GM21381 (cell line): ENCODE results near the gene LAMB3.

Experiments used
- ATAC-seq: cut with Tn5 transposase; IDR thresholded peaks from one replicate; pipeline ENCODE4 v1.9.1; 2021; ENCODE audit warnings: mild to moderate bottlenecking, moderate library complexity; ENCODE audit not compliant: unreplicated experiment

The LAMB3 gene

DNA sequence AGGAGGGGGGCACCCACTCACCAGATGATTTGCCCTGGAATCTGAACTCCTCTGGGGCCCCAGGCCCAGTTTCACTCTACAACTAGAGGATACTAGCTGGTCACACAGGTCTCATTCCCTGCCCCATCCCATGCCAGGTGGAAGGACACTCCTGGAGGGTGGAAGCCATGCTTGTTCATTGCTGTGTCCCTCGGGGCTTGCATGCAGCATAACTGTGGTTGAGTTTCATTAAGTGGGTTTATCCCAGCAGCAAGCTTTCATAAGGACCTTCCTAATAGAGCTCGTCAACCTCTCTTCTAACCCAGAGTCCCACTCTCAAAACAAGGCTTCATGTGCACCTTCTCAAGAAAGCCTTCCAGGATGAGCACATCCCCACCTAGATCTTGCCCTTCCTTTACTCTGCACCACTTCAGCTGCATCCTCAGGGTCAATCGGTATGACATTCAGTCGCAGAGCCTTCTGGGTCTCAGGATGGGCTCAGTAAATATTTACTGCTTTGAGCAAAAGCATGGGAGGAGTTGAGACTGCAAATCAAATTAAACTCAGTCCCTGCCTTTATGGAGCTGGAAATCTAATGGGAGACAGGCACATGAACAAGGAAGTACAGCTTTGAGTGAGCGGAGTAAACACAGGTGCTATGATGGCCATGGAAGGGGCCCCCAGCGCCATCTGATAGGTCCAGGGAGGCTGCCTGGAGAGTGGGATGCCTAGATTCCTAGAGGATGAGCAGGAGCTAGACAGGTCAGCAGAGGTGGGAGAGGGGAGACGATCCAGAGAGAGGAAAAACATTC is 32.3 kb downstream of the LAMB3 start:
- no peak for ATAC-seq

DNA sequence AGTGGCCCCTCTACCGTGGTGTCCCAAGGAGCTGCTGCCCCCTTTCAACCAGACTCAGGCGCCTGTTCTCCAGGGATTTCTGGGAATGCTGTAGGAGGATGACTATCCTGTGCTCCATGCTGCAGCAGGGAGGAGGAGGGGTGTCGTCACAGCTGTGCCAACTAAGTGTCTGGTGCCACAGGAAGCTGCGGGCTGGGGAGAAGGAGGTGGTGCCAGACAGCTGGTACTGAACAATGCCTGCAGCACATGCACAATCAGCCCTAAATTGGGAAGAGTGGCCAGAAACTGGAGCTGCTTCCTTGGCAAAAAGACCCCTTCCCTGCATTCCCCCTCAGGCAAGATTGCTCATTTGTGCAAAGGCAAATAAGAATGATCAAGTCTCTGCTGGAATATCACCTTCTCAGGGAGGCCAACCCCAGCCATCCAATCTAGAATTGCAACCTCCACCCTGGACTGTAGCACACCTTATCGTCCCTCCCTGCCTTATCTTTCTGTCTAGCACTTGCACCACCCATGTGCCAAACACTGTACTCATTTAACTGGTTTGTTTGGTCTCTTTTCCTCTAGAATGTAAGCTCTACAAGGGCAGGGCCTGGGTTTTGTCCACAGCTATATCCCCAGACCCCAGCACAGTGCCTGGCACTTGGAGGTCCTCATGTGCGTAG is 33.3 kb downstream of the LAMB3 start:
- no peak for ATAC-seq

DNA sequence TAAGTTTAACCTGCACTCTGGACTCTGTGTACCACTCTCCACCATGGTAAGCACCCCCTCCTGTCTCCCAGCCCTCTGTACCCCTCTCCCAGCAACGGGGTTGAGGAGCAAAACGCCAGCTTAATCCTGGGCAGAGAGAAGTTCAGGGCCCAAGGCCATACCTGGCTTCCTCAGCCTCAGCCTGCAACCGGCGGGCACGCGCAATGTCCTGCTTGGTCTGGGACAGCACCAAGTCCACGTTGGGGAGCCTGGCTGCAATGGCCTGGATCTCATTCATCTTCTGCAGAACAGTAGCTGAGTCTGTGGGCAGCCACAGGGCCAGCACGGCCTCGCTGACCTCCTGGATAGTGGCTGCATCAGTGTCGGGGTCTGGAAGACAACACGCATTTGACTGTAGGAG is 33.9 kb downstream of the LAMB3 start:
- no peak for ATAC-seq

DNA sequence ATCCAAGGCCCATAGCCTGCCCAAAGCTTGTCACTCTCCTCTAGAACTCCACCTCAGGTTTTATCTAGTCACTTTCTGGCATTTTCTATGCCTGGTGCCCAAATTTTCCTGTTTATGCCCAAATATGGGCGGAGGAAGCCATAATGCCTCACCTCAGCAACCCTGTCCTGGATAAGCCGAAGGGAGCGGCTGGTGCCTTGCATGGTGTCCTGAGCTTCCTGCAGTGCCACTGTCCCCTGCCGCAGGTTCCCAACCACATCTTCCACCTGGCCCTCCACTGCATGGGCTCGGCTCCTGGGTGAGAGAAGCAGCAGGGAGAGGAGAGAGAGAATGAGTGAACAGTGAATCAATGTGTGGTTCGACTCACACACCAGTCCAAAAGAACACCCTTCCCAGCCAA is 34.5 kb downstream of the LAMB3 start:
- ATAC-seq = no peak

DNA sequence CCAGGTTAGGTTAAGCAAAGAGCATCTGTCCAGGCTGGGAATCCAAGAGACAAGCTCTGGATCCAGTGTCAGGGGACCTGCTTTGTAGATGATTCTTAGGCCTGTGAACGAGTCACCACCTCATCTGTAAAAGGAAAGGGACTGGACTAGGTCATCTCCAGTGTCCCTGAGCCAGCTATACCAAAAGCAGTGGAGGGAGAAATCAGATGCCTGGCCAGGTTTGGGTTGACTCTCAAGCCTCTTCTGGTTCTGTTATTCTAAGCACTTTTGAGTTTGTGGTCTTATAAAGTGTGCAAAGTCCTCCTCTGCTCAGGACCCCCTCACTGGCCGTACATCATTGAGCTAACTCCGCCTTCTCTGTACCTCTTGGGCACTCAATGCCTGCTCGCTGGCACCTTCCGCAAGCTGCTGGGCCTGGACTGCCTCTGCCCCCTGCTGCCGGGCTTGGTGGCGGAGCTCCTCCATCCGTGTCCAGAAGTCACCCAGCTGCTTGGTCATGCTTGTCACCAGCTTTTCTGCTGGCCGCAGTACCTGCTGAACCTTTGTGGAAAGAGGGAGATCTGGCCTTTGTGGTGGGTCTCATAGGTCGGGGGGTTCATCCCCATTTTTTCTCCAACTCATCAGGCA is 35.1 kb downstream of the LAMB3 start:
- ATAC-seq = no peak

DNA sequence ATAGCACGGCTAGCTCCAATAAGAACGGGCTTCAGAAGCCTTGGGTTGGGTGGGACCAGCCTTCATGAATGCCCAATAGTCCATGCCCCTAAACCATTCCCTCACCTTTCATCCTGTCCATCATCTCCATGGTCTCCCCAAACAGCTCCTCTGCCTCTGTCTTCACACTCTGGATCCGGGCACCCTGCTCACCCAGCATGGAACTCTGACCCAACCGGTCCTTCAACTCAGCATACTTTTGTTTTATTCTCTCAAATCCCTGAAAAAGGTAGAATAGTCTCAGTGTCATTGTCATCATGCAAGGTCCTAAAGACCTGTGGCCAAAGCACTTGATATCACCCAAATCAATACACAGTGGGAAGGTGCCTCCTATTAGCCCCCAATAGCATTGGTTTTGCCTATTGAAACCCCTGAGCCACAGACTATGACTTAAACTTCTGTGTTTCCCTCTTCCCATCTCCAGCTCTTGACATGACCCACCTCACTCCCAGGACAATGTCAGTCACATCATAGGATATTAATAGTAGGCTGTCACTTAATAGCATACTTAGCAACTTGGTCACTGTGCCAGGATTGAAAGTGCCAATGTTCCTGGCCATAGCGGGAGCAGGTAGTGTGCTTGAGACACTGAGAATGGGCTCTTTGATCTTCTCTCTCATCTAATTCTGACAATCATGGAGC is 35.7 kb downstream of the LAMB3 start:
- ATAC-seq = no peak

DNA sequence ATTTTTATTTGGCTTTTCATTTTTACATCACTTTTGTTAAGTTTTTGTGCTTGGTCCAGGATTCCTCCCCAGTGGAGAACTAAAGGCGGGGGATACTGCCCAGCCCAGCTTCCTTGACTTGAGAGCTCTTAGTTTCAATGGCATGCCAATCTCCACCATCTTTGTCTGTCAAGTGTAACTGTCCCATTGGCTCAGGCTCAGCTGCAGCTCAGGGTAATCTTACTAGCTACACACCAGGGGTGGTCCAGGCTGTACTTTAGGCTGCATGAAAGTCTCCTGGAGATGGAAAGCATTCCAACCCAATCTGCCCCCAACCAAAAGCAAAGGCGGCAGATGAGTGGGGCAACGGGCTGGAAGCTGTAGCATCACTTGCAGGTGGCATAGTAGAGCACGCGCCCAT is 37.3 kb downstream of the LAMB3 start:
- ATAC-seq = no peak

DNA sequence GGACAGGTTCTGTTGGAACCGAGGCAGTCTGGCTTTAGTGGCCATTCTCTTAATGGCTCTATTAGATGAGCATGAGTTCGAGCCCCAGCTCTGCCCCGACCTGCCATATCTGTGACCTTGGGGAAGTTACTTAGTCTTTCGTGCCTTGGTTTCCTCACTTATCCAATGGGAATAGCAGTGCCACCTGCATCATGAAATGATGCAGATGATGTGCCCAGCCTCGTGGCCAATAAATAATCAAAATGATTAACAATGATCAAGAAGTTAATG is 38.1 kb downstream of the LAMB3 start:
- no peak for ATAC-seq

DNA sequence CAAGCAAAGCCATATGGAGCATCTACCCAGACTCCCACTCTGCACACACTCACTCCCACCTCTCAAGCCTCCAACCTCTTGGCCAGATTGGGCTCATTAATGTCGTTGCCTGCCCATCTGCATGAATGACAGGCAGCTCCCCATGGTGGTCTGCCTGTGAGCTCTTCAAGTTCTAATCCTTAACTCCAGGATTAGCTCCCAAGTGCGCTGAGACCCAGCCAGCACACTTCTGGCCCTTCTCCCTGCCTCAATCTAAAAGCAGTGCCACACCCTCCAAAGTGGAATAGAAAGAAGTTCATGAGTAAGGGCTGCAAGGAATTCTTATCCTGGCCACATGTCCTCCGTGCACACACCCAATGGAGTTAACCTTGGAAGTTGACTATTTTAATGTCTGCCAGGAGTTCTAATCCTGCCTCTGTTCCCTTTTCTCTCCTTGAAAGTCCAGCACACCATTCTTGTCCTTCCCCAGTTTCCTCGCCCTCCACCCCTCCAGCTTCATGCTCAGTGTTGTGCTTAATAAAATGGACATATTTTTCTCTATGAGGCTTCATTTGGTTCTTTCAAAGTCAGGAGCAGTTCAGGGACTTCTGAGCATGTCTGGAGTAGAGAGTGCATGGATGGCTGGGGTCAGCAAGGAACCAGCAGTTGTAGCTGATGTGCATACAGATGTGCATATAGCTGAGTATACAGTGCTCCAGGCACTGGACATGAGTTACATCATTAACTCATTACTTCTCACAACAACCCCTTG is 38.6 kb downstream of the LAMB3 start:
- no peak for ATAC-seq

DNA sequence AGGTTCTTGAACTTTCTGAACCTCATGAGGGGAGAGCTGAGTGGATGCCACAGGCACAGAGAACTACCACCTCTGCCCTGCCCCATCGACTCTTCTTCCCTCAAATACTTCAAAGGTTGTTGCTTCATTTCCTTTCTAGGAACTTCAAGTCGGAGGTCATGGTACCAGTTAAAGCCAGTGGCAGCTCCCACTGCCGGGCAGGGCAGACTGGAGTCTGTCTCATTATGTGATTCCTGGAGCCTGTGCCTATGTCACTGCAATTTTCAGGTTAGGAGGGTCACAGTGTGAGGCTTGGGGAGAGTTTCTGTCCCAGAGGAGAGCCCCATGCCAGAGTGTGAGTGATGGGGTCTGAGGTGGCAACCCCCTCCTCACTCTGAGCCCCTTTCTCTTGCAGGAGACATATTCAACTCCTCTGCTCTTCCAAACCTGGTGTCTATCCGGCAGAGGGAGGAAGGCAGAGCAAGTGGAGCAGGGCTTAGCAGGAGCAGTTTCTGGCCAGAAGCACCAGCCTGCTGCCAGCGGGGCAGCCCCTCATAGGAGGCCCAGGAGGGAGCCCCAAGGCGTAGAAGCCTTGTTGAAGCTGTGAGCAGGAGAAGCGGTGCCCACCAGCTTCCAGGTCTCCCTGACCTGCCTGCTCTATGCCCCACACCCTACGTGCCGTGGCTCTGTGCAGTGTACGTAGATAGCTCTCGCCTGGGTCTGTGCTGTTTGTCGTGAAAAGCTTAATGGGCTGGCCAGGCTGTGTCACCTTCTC is 39.4 kb downstream of the LAMB3 start:
- ATAC-seq = no peak

DNA sequence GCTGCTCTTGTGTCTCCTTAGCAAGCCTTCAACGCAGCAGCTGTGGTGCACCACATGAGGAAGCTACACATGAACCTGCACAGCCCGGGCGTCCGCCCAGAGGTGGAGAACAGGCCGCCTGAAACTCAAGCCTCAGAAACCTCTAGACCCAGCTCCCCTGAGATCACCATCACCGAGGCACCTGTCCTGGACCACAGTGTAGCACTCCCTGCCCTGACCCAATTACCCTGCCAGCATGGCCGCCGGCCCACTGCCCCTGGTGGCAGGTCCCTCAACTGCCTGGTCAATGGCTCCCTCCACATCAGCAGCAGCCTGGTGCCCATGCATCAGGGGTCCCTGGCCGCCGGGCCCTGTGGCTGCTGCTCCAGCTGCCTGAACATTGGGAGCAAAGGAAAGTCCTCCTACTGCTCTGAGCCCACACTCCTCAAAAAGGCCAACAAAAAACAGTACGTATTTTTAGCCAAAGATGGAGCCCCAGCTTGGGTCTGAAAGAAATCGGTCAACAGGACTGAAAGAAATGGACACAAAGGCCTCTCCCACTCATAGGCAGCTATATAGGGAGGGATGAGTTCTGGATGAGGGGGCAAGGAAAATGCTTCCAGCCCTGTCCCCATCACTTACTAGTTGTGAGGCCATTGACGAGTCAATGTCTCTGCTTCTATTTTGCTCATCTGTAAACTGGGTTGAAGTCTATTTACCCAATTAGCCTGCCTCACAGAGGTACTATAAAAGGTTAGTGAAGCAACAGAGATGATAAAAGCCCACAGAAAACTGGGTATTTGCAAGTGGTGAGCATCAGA is 40.3 kb downstream of the LAMB3 start:
- ATAC-seq = peak; percentile 44

DNA sequence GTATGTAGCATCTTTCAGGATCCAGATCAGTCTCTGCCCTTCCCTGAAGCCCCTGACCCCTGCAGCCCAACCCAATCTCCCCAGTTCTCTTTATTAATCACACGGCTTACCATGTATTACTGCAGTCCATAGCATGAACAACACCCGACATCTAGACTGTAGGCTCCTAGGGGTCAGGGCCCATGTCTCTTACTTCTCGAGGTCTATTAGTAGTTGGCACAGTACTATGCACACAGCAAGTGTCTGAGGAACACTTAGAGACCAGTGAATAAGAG is 41.7 kb downstream of the LAMB3 start:
- no peak for ATAC-seq

DNA sequence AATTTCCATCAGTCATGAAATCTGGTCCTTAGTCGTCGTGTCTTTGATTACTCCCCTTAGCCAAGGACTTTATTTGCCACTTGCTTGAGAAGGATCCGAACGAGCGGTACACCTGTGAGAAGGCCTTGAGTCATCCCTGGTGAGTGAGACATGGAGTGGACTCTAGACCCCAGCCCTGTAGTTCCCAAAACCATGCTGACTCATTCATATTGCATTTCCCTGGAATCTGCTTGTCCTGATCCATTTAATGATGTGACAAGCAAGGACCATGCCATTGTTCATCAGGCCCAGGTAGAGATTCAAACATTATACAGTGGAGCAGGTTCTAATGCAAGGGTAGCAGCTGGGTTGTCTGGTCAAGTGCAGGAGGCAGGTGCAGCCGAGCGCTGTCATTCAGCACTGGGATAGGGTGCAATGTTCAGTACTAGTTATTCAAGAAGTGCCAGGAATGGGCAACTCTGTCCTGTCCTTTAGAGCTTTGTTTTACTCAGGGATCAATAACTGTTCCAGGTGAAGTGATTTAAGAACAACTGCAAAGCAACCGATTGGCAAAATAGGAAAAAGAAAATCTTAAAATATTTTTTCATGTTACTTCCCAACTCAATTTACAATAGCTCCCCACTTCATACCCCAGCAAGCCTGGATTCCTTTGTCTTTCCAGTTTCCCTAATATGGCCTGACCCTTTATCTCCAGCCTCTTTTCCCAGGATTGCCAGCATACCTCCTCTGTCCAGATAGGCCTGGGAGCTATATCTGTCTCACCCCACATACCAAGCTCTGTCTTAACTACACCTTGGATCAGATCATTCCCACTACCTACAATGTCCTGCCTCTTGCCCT is 42.2 kb downstream of the LAMB3 start:
- ATAC-seq = no peak

DNA sequence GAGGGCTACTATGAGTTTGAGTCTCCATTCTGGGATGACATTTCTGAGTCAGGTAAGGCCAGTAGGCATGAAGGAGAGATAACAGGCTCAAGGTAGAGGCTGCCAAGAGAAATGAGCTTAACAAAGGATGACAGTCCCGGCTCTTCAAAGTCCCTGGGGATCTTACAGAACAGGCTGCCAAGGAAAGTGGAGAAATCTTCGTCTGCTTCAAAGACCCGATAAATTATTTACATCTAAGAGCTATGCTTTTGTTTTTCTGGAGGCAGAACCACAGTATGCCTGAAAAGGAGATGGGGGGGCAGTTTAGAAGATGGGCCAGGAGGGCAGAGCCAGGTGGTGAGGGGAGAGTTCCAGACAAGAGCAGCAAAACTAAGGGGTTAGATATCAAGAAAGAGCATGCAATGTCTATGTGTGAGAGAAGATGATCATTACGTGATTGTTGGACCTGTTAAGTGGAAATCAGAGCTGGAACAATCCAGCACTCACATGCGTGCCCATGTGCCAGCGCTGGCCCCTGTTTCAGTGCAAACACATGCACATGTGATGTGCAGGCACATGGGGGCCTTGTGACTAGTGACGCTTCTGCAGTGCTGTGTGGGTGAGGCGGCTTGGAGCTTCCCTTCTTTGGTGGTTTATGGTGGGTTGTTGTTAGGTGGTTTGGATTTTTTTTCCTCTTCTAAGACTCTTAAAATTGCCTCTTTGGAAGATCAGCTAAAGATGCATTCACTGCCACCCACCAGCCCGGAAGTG is 43.0 kb downstream of the LAMB3 start:
- ATAC-seq = no peak

DNA sequence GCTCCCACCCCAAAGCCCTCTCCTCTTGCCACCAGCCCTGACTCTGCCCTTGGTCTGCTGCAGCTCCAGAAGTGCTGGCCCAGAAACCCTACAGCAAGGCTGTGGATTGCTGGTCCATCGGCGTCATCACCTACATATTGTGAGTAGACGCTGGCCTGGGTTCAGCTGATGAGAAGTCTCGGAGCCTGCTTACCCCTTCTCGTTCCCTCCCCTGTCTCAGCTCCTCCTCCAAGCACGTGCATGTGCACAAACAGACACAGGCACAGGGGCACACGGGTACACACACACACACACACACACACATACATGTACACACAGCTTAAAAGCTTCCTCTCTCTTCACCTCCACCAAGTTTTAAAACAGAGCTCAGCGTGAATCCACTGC is 44.4 kb downstream of the LAMB3 start:
- ATAC-seq = no peak

DNA sequence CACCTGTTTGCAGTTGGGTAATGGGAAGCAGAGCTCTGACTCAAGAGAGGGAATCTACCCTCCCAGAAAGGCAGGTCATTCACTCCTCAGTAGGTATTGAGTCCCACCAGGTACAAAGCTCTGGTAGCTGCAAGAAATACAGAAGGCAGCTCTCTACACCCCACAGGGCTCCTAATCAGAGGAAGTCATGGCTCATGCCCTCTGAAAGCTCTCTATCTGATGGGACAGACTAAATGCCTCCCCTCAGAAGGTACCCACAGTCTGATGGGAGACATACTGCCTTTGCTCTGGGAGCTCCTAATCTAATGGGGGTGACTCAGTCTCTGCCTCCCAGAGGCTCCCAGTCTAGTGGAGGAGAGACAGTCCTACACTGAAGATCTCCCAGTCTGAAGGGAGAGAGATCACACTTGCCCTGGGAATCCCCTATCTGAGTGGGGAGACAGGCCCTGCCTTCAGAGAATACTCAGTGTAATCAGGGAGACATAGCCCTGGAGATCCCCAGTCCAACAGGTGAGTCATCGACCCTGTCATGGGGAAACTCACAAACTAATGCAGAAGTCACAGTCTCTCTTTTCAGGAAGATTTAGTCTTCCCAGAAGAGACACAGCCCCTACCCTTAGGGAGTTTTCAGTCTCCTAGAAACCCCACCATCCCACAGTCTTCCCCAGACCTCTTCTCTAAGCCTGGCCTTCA is 45.0 kb downstream of the LAMB3 start:
- ATAC-seq = peak; percentile 66

DNA sequence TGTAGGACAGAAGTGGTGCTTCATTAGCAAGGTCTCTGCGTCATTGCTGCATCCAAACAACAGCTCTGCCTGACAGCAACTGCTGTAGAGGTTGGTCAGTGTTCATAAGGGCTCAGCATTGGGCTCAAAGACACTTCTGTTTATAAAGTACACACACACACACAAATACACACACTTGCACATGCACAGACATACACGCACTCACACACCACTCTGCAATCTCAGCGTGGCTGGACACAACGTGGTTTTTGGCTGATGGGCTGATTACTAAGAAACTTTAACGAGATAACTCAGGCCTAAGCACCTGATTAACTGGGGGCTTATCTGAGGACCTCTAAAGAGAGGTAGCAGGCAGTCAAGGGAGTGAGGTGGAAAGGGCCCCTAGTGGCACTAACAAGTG is 48.3 kb downstream of the LAMB3 start:
- no peak for ATAC-seq
